Keratinocyte (primary cell): Measurements from ENCODE around the gene EIF3L. TPM values are rescaled to one million over a fixed set of nuclear protein-coding genes. Genes with fewer than 3 reads are reported as not detected.

Experiments
- DNase-seq: peaks from one replicate; pipeline ENCODE4 v3.0.0-alpha.2; 2011; ENCODE audit warnings: low read depth, missing footprints, low spot score
- FAIRE-seq: peaks from 2 replicates; lab custom pipeline; 2011; peaks lifted over from hg19 to GRCh38; lab: Jason Lieb, UNC
- H2AFZ ChIP-seq: 2 replicates; pipeline ENCODE4 v1.6.0; 2012; ENCODE audit warnings: low read length, control low read depth, inconsistent platforms; ENCODE audit not compliant: control insufficient read depth
- H3K27ac ChIP-seq: 2 replicates; pipeline ENCODE4 v1.5.1; 2011; ENCODE audit warnings: low read length; ENCODE audit not compliant: control insufficient read depth, insufficient read depth
- H3K27me3 ChIP-seq: 3 replicates; pipeline ENCODE4 v1.6.0; 2011; ENCODE audit warnings: low read length; ENCODE audit not compliant: control insufficient read depth, insufficient read depth; ENCODE audit errors: extremely low read depth
- H3K36me3 ChIP-seq, 2 experiments: 2 replicates in 1 of 2; 3 replicates in 1 of 2; pipeline ENCODE4 v1.5.1; 2011; ENCODE audit warnings: low read length in 2 of 2, mild to moderate bottlenecking in 1 of 2; ENCODE audit not compliant: control insufficient read depth in 2 of 2, insufficient read depth in 2 of 2; ENCODE audit errors: extremely low read depth in 1 of 2
- H3K4me1 ChIP-seq: 3 replicates; pipeline ENCODE4 v1.5.1; 2011; ENCODE audit warnings: low read length; ENCODE audit not compliant: control insufficient read depth, insufficient read depth; ENCODE audit errors: extremely low read depth
- H3K4me2 ChIP-seq: 3 replicates; pipeline ENCODE4 v1.6.0; 2011; ENCODE audit warnings: low read depth, low read length; ENCODE audit not compliant: control insufficient read depth, insufficient read depth; ENCODE audit errors: extremely low read depth
- H3K4me3 ChIP-seq, 3 experiments: fragments of 200-600 bp in 1 of 3; sonication (generic) in 1 of 3; 2 replicates in 2 of 3; 3 replicates in 1 of 3; pipeline ENCODE4 v1.5.1; 2011 to 2016; ENCODE audit warnings: low read length in 3 of 3, mild to moderate bottlenecking in 3 of 3, control low read depth in 2 of 3, inconsistent platforms in 1 of 3, low read depth in 1 of 3, mixed read lengths in 1 of 3, mixed run types in 1 of 3, moderate library complexity in 1 of 3; ENCODE audit not compliant: control insufficient read depth in 2 of 3, insufficient read depth in 2 of 3; ENCODE audit errors: extremely low read depth in 1 of 3
- H3K79me2 ChIP-seq: 2 replicates; pipeline ENCODE4 v1.6.0; 2012; ENCODE audit warnings: low read length; ENCODE audit not compliant: control insufficient read depth, insufficient read depth
- H3K9ac ChIP-seq: 3 replicates; pipeline ENCODE4 v1.6.0; 2011; ENCODE audit warnings: low read length; ENCODE audit not compliant: control insufficient read depth, insufficient read depth; ENCODE audit errors: extremely low read depth
- H3K9me1 ChIP-seq: 3 replicates; pipeline ENCODE4 v1.6.0; 2011; ENCODE audit warnings: low read length; ENCODE audit not compliant: control insufficient read depth, insufficient read depth; ENCODE audit errors: extremely low read depth
- H3K9me3 ChIP-seq: 2 replicates; pipeline ENCODE4 v1.5.1; 2012; ENCODE audit warnings: low read depth, low read length; ENCODE audit not compliant: control insufficient read depth
- H4K20me1 ChIP-seq: 3 replicates; pipeline ENCODE4 v1.6.0; 2011; ENCODE audit warnings: low read length; ENCODE audit not compliant: control insufficient read depth, insufficient read depth; ENCODE audit errors: extremely low read depth
- CTCF ChIP-seq, 3 experiments: IDR thresholded peaks in 1 of 3; conservative IDR thresholded peaks in 1 of 3; optimal IDR thresholded peaks in 1 of 3; 2 replicates in 2 of 3; 3 replicates in 1 of 3; pipeline versions ENCODE3 to v1.5.1; 2011; ENCODE audit warnings: low read length in 3 of 3, mild to moderate bottlenecking in 3 of 3, moderate library complexity in 2 of 3, control low read depth in 1 of 3, inconsistent platforms in 1 of 3; ENCODE audit not compliant: insufficient read depth in 2 of 3; ENCODE audit errors: extremely low read depth in 1 of 3
- EZH2 ChIP-seq: IDR thresholded peaks from one replicate; pipeline ENCODE4 v1.6.1; 2012; ENCODE audit warnings: inconsistent platforms, mild to moderate bottlenecking, low read length, moderate library complexity
- dilution Hi-C: fragments of 300-500 bp; cut with MboI; formaldehyde crosslinking; loops from one replicate; pipeline ENCODE4 v1.7.0; 2020; ENCODE audit warnings: low sequenced_read_pairs; ENCODE audit not compliant: extremely low pct_ligation_motif_present
- polyA plus RNA-seq, 5 experiments: library from polyadenylated mRNA; depleted of rRNA in 3 of 5; stranded (reverse) in 3 of 5; stranded (forward) in 1 of 5; unstranded in 1 of 5; fragments of >200 nt; gene quantifications; 1 replicate in 1 of 5; 2 replicates in 3 of 5; 3 replicates in 1 of 5; pipeline versions ENCODE4 v1.2.1 to v1.2.3, GENCODE V29; 2011 to 2012; ENCODE audit warnings: missing spikeins in 2 of 5, low read depth in 1 of 5, low replicate concordance in 1 of 5

Gene EIF3L
- polyA plus RNA-seq, 1 donor (not counting 4 experiments of a cell fraction or from before 2014, with no cell fraction given) = 639 TPM

GRCh38 chr22:37827056-37827455, 22.2 kb upstream of the EIF3L start:
- dilution Hi-C loops = no loop called here
- peaks cover 12 to 15% of the 10 kb centered on the region in 2 experiments for H3K36me3 ChIP-seq
- FAIRE-seq (no peak), DNase-seq (no peak)
- no peak overlapping the region for H3K27ac ChIP-seq
- no peaks in the 10 kb centered on the region for H3K79me2 ChIP-seq
- H3K4me3 ChIP-seq = no peak overlapping the region
- peaks cover 16% of the 10 kb centered on the region for H3K27me3 ChIP-seq
- H3K4me1 ChIP-seq = no peaks in the 10 kb centered on the region
- H3K4me2 ChIP-seq = no peak overlapping the region
- TF ChIP-seq EZH2 = no peak
- TF ChIP-seq CTCF (optimal IDR thresholded peaks at IDR 0.05 in 1 of 3, IDR thresholded peaks at IDR 0.05 in 1 of 3, conservative IDR thresholded peaks at IDR 0.05 in 1 of 3; ENCODE audit: extremely low read depth in 1 of 3, insufficient read depth in 2 of 3, low read length in 3 of 3) = no peak
- no peak overlapping the region for H3K9ac ChIP-seq
- H3K9me1 ChIP-seq = no peaks in the 10 kb centered on the region
- H4K20me1 ChIP-seq = no peaks in the 10 kb centered on the region
- no peak overlapping the region for H2AFZ ChIP-seq
- no peaks in the 10 kb centered on the region for H3K9me3 ChIP-seq

GRCh38 chr22:37830093-37830842, 19.0 kb upstream of the EIF3L start:
- no peak for FAIRE-seq
- no peaks in the 10 kb centered on the region for H3K4me1 ChIP-seq
- TF ChIP-seq EZH2 (no peak), CTCF (optimal IDR thresholded peaks at IDR 0.05 in 1 of 3, IDR thresholded peaks at IDR 0.05 in 1 of 3, conservative IDR thresholded peaks at IDR 0.05 in 1 of 3; ENCODE audit: extremely low read depth in 1 of 3, insufficient read depth in 2 of 3, low read length in 3 of 3) (no peak)
- no peak for DNase-seq
- H4K20me1 ChIP-seq = no peaks in the 10 kb centered on the region
- no peak overlapping the region for H3K4me2 ChIP-seq
- H3K9ac ChIP-seq = no peak overlapping the region
- H3K27me3 ChIP-seq = no peaks in the 10 kb centered on the region
- no peak overlapping the region for H3K4me3 ChIP-seq
- peaks cover 26 to 31% of the 10 kb centered on the region in 2 experiments for H3K36me3 ChIP-seq
- dilution Hi-C loops = no loop called here
- no peaks in the 10 kb centered on the region for H3K9me3 ChIP-seq
- no peaks in the 10 kb centered on the region for H3K79me2 ChIP-seq
- H3K27ac ChIP-seq = no peak overlapping the region
- no peak overlapping the region for H2AFZ ChIP-seq
- H3K9me1 ChIP-seq = no peaks in the 10 kb centered on the region
